NB4 (cell line): ENCODE measurements around the gene CCKAR.

ENCODE experiments used
- CTCF ChIP-seq: IDR thresholded peaks from one replicate; pipeline ENCODE4 v1.5.1; 2012; ENCODE audit warnings: low read depth, low read length
- MAX ChIP-seq: IDR thresholded peaks from 2 replicates; pipeline ENCODE4 v1.6.1; 2011; ENCODE audit warnings: low read depth, low read length
- POLR2A ChIP-seq: IDR thresholded peaks from 2 replicates; pipeline ENCODE4 v1.6.1; 2011; ENCODE audit warnings: mild to moderate bottlenecking; ENCODE audit not compliant: insufficient read length; ENCODE audit errors: extremely low read depth

- TF ChIP-seq CTCF = no peak
- TF ChIP-seq MAX = no peak
- TF ChIP-seq POLR2A = no peak
These were observed 5.8 kb downstream of the CCKAR start for GRCh38 chr4:26484516-26484915.
